Amniotic stem cell (primary cell): ENCODE data around the gene MAN1C1.
"Not testable (repeated sequence)": the region's sequence is repeated elsewhere in the genome, so short reads cannot be mapped to it uniquely, and the experiment has no call there.

Experiments
- DNase-seq: peaks from one replicate; lab custom pipeline; 2025; lab: John Stamatoyannopoulos, UW

Gene MAN1C1

GRCh38 chr1:25583519-25584370 is 32.8 kb upstream of the MAN1C1 start:
- DNase-seq = no peak

- no peak for DNase-seq
These were observed 30.4 kb upstream of the MAN1C1 start for GRCh38 chr1:25586181-25586588.

GRCh38 chr1:25587290-25587689 is 29.3 kb upstream of the MAN1C1 start:
- DNase-seq = no peak

- not testable (repeated sequence) for DNase-seq
These were observed 28.4 kb upstream of the MAN1C1 start for GRCh38 chr1:25588224-25588623.

DNA sequence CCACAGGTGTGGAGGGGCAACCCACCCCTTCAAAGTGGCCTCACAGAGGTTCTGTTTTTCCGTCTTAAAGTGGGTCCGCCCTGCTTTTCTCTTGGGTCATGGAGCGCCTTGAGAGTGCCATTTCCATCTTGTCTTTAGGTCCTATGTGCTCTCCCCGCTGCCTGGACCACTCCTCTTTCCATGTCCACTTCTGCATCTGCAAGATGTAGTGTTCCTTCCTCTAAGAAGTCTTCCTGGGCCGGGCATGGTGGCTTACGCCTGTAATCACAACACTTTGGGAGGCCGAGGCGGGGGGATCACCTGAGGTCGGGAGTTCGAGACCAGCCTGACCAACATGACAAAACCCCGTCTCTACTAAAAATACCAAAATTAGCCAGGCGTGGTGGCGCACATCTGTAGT is 27.8 kb upstream of the MAN1C1 start:
- DNase-seq = not testable (repeated sequence)

- DNase-seq = no peak
These were observed 26.3 kb upstream of the MAN1C1 start for GRCh38 chr1:25590096-25590824.

DNA sequence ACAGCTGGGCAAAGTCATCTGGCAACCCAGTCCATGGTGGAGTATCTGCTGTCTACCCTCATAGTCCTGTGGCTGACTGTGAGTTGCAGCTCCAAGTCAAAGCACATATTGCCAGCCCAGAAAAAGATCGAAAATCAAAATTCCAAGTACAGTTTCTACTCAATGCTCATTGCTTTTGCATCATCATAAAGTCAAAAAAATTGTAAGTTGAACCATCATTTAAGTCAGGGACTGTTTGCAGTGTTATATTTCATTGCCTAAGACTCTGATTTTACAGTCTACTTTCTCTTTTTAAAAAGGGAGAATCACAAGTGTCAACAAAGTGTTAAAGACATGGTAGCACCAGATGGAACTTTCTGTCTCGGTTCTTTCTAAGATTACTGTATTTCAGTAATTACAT is 22.7 kb upstream of the MAN1C1 start:
- DNase-seq = no peak

- no peak for DNase-seq
These were observed 21.6 kb upstream of the MAN1C1 start for GRCh38 chr1:25594971-25595370.

DNA sequence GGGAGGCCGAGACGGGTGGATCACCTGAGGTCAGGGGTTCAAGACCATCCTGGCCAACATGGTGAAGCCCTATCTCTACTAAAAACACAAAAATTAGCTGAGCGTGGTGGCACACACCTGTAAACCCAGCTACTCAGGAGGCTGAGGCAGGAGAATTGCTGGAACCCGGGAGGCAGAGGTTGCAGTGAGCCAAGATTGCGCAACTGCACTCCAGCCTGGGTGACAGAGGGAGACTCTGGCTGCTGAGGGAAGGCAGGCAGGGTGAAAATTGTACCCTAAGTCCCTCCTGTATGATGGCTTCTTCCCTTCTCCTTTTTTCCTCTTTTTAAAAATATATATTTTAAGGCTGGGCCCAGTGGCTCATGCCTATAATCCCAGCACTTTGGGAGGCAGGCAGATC is 19.9 kb upstream of the MAN1C1 start:
- DNase-seq = not testable (repeated sequence)

- no peak for DNase-seq
These were observed 17.7 kb upstream of the MAN1C1 start for GRCh38 chr1:25598879-25599278.

GRCh38 chr1:25599969-25600610 is 16.5 kb upstream of the MAN1C1 start:
- no peak for DNase-seq

- DNase-seq = not testable (repeated sequence)
These were observed 15.5 kb upstream of the MAN1C1 start for GRCh38 chr1:25600971-25601699.

DNA sequence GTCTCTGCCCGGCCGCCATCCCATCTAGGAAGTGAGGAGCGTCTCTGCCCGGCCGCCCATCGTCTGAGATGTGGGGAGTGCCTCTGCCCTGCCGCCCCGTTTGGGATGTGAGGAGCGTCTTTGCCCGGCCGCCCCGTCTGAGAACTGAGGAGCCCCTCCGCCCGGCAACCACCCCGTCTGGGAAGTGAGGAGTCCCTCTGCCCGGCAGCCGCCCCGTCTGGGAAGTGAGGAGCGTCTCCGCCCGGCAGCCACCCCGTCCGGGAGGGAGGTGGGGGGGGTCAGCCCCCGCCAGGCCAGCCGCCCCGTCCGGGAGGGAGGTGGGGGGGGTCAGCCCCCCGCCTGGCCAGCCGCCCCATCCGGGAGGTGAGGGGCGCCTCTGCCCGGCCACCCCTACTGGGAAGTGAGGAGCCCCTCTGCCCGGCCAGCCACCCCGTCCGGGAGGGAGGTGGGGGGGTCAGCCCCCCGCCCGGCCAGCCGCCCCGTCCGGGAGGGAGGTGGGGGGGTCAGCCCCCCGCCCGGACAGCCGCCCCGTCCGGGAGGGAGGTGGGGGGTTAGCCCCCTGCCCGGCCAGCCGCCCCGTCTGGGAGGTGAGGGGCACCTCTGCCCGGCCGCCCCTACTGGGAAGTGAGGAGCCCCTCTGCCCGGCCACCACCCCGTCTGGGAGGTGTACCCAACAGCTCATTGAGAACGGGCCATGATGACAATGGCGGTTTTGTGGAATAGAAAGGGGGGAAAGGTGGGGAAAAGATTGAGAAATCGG is 12.6 kb upstream of the MAN1C1 start:
- DNase-seq = not testable (repeated sequence)

DNA sequence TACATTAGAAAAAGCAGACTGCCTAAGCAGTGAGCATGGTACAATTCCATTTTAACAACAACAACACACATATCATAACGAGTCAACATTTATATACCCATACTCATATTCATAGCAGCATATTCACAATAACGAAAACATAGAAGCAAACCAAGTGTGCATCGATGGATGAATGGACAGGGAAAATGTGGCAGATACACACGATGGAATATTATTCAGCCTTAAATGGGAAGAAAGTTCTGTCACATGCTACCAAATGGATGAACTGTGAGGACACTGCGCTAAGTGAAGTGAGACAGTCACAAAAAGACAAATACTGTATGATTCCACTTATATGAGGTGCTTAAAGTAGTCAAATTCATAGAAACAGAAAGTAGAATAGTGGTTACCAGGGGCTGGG is 9.5 kb upstream of the MAN1C1 start:
- no peak for DNase-seq

DNA sequence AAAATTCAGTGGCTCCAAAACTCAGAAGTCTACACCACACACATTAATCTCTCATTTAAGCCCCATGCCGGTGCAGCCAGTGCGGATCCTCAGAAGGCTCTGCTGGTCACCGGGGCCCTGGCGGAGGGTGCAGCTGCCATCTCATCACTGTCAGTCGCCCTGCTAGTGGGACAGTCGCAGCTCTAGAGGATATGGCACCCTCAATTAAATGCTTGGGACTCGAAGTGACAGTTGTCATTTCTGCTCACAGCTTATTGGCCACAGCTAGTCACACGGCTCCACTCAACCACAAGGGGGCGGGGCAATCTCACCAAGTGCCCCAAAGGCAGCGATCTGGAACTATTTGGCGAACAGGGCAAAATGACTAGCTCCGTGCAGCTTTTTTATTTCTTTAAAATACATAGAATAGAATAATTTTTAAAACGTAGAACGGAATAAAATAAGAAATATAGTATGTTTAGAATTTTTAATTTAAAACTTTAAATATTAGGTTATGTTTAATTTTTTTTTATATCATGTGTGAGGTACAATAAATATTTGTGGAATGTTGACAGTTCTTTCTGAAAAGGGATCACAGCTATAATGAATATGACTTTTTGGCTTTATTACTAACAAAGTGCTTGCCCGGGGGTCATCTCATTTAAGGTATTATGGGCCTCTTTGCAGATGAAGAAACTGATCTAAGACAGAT is 8.0 kb upstream of the MAN1C1 start:
- DNase-seq = peak; percentile 63

DNA sequence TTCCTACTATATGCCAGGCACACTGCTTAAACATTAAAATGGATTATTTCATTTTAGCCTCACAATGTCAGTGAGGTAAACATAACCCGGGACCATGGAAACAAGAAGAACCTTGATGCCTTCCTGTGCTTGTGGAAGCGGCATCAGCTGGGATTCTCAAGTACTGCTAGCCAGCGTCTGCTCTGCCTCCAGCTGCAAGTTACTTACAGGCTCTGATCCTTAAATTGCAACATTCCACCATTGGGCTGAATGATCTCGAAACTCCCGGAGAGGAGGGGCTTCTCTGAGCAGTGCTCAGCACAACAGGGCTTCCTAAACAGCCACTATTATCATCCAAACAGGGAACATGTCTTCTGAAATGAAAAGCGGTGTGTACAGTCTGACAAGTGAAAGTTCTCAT is 6.7 kb upstream of the MAN1C1 start:
- no peak for DNase-seq

DNA sequence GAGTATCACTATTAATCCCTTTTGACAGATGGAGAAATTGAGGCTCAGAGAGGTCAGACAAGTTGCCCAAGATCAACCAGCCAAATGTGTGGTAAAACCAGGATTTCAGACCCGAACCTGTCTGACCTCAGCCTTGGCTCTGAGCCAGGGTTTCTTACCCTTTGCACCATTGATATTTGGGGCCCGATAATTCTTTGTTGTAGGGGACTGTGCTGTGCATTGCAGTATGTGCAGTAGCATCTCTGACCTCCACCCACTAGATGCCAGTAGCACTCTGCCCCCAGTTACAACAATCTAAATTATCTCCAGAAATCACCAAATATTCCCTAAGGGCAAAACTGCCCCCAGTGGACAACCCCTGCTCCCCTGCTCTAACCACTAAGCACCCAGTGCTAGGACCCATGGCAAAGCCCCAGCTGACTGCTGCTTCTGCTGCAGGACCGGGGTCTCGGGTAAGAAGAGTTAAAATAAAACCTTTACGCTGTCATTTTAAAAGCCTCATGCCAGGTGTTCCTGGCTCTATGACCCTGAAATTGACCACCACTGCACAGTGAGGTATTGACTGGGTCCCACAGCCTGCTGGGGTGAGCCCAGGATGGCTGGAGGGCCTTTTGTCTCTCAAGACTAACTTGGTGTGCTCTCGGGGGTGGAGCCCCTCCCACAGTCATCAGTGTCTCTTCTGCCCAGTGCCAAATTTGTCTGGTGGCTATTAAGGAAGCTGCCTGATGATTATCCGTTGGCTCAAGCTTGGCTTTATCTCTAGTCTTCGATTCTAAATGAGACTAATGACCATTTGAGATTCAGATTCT is 5.6 kb upstream of the MAN1C1 start:
- no peak for DNase-seq

- DNase-seq = no peak
These were observed 4.7 kb upstream of the MAN1C1 start for GRCh38 chr1:25611843-25612242.

DNA sequence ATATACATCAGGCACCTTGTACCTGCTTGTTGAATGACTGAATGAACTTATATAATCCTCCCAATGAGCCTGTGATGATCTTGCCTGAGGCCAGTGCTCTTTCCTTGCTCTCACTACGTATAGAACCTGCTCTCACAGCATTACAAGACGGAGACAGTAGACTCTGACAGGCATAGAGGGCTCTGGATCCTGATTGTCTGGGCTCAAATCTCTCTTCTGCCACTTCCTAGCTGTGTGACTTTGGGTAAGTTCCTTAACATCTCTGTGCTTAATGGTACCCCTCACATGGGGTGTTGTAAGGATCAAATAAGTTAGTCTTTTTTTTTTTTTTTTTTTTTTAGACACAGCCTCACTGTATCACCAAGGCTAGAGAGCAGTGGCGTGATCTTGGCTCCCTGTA is 4.2 kb upstream of the MAN1C1 start:
- no peak for DNase-seq

- no peak for DNase-seq
These were observed 3.5 kb upstream of the MAN1C1 start for GRCh38 chr1:25613091-25613490.
